Amniotic stem cell (primary cell): ENCODE measurements around the gene MAD2L1BP.
A peak's percentile ranks its signal among the peaks of the same experiment; 100 is the strongest.

ENCODE experiments used
- DNase-seq: peaks from one replicate; lab custom pipeline; 2025; lab: John Stamatoyannopoulos, UW

MAD2L1BP gene

GRCh38 chr6:43683708-43684455 is 48.2 kb downstream of the MAD2L1BP start:
- no peak for DNase-seq

DNA sequence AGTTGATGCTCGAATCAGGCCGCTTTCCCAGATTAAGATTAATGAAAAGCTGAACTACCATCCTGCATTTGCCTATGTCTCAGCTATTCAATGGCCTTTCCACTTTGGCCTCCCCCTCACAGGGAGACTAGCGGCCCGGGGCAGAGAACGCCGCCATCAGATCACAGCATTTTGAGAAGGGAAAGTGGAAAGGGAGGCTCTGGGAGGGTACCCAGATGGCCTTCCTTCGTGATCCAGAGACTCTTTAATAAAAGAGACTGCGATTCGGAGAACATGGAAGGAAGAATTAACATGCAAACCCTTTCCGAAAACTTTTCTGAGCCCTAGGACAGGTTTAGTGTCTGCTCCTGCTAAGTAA is 51.4 kb downstream of the MAD2L1BP start:
- DNase-seq, result no peak

GRCh38 chr6:43687437-43688347 is 52.1 kb downstream of the MAD2L1BP start, which contains the start of gene MRPS18A:
Gene MRPS18A (minus strand): TSS chr6:43687791. CDS start chr6:43687779, 12 bp downstream.
- peak; percentile 68 for DNase-seq

- DNase-seq, result no peak
Measured at GRCh38 chr6:43689421-43689820, 53.8 kb downstream of the MAD2L1BP start.
